UCSD-AML1 (cell line): ENCODE results near the gene UGGT2.
"Not testable (repeated sequence)": the region's sequence is repeated elsewhere in the genome, so short reads cannot be mapped to it uniquely, and the experiment has no call there.

ENCODE experiments used
- DNase-seq: peaks from one replicate; lab custom pipeline; 2025; ENCODE audit not compliant: unreplicated experiment; lab: John Stamatoyannopoulos, UW

UGGT2 gene

DNA sequence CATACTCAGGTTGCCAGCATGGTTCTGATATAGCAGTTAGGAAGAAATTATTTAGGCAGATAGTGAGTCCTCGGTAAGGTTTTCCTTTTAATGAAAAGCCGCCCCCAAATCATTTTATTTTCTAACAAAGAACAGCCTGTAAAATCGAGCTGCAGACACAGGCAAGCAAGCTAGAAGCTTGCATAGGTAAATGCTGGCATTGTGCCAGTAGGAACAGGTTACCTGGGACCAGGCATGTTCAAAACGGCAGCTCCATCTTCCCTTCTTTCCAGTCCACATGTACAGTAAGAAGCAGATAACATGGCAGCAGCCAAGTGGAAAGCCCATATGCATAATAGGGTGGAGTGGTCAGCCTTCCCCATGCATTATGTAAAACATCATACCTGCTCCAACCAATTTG, 71.1 kb downstream of the UGGT2 start:
- no peak for DNase-seq

DNA sequence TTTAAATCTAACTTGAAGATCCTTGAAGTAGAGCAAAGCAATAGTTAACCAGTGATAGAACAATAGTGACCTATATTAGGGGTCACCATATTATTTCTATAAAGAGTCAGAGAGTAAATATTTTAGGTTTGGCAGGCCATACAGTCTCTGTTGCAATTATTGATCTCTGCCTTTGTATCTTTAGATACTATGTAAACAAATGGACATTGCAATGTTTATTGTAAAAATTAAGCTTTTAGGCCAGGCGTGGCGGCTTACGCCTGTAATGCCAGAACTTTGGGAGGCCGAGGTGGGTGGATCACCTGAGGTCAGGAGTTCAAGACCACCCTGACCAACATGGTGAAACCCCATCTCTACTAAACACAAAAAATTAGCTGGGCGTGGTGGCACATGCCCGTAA, 80.5 kb downstream of the UGGT2 start:
- not testable (repeated sequence) for DNase-seq

DNA sequence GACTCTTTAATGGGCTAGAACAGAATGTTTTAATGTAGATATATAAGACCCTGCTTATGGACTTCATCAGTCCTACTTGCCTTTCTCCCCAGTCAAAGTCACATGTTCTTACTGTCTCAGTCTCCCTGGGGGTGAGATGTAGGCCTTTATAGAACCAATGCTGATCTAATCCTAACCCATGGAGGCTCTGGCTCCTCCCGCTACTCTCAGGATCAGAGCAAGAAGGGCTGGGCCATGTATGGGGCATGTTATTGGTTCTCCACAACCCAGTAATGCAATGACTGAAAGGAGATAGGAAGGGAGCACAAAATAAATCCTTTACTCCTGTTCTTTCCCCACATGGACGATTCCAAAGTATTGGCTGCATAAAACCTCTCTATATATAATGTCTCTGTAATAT, 82.3 kb downstream of the UGGT2 start:
- no peak for DNase-seq

DNA sequence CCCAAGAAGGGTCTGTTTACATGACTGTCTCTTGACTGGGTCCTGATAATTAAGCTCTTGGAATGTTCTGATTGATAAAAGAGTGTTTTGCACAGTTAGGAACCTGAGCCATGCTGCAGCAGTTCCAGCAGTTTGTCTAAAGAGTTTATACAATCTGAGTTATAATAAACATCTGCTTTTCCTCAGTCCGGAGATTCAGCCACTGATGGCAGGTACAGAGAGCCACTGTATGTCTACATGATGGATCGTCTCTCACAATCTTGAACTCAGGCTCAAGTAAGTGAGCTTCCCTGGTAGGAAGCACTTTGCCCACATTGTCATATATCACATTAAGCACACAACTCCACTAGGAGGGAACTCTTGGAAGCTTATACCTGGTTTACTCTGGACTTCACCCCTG, 84.3 kb downstream of the UGGT2 start:
- DNase-seq = no peak

DNA sequence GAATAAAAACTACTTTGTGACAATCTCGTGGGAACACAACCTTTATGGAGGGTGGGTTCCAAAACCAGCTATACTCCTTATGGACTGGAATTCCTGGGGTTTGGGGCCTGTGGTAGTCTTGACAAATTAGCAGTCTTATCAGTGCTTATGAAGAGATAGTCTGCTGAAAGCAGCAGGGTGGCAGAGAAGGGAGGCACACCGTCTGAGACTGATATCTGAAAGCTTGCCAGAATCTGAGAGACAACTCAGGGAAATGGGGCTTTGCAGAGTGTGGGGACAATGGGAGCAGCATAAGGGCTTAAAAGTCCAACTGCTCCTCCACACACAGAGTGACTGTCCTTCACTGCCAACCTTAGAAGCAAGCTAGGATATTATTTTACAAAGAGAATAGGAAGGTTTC, 95.9 kb downstream of the UGGT2 start:
- DNase-seq = no peak

DNA sequence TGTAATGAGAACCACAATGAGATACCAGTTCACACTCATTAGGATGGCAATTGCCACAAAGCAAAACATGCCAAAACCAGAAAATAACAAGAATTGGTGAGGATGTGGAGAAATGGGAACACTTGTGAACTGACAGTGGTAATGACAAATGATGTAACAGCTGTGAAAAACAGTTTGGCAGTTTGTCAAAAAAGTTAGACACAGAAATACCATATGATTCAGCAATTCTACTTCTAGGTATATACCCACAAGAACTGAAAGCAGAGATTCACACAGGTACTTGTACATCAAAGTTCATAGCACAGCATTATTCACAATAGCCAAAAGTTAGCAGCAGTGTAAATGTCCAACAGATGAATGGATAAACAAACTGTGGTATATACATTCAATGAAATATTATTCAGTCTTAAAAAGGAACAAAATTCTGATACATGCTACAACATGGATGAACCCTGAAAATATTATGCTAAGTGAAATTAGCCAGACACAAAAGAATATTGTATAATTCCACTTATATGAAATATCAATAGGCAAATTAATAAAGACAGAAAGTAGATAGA, 96.5 kb downstream of the UGGT2 start:
- DNase-seq = no peak

DNA sequence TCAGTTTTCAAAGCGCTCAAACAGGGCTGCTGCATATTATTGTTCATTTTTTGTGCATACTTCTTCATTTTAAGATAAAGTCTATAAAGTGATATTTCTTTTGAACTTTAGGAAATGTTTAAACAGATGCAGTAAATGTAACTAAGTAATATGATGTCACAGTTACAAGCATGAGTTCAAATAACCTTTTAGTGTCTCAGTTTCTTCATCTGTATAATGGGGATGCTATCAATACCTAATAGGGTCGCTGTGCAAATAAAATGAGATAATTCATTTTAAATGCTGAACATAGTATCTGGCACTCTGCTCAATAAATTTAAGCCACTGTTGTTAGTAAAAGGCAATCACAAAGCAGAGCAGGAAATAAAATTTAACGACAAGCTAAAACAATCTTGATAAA, 97.5 kb downstream of the UGGT2 start:
- DNase-seq = no peak

DNA sequence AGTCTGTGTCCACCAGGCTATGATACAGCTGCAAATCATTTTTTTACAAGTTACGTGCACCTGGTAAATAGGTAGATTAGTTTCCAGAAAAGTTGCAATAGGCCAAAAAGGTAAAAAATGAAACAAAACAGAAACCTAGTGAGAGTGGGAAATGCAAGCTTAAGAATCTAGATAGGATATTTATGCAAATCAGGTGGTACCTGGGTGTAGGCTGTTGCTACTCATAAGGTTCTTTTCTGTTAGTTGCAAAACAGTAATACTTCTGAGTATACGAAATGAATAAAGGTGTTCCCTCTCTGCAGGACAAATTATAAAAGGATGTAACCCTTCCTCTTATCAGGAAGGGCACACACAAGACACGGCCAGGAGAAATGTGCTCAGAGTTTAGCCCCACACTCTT, 97.9 kb downstream of the UGGT2 start:
- no peak for DNase-seq

DNA sequence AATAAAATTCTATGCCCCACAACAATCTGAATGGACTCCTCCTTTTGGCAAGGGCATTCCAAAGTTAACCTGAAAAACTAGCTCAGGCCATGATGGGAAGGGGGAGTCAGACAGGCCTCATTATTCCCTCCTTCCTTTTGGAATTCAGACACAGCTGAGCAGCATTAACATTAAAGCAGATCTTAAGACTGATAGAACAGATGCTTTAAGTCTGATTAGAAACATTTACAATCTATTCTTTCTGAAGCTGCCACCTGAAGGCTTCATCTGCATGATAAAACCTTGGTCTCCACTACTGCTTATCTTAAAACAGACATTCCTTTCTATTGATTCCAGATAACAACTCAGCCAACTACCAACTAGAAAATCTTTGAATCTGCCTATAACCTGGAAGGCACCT, 98.9 kb downstream of the UGGT2 start:
- no peak for DNase-seq

DNA sequence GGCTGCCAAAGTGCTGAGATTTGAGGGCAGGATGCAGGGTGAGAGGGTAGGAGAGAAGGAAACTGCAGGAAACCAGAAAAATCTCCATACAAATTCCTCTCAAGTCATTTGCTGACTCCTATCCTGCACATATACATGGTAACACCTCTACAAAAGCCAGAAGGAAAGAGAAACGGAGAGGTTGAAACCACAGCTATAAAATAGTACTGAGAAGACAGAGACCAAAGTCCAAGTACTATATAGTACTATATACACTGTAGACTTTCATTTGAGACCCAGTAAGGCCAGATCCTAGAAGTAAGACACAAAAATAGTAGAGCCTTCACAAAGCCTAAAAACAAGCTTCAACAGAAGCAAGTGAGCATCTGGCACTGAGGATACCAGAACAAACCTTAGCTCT, 103.1 kb downstream of the UGGT2 start:
- no peak for DNase-seq

DNA sequence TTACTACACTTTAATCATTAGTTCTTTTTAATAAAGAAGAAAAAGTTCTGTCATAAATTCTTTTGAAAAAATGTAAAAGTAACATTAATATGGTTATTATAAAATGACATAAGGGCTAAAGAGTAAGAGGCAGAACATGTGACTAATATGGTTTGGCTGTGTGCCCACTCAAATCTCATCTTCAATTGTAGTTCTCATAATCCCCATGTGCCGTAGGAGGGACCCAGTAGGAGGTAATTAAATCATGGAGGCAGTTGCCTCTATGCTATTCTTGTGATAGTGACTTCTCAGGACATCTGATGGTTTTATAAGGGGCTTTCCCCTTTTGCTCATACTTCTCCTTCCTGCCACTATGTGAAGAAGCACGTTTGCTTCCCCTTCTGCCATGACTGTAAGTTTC, 104.5 kb downstream of the UGGT2 start:
- no peak for DNase-seq

DNA sequence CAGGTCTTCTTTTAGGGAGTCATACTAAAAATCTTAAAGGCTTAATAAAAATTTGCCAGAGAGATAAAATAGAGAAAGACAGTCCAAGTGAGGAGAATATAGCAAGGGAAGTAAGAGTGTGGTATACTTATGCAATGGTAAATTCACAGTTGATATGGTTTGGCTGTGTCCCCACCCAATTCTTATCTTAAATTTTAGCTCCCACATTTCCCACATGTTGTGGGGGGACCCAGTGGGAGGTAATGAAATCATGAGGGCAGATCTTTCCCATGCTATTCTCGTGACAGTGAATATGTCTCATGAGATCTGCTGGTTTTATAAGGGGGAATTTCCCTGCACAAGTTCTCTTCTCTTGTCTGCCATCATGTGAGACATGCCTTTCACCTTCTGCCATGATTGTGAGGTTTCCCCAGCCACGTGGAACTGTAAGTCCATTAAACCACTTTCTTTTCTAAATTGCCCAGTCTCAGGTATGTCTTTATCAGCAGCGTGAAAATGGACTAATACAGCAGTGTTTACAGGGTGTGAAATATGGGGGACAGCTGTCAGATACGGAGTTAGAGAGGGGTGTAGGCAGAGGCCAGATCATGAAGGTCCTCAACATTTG, 115.4 kb downstream of the UGGT2 start:
- DNase-seq = no peak

DNA sequence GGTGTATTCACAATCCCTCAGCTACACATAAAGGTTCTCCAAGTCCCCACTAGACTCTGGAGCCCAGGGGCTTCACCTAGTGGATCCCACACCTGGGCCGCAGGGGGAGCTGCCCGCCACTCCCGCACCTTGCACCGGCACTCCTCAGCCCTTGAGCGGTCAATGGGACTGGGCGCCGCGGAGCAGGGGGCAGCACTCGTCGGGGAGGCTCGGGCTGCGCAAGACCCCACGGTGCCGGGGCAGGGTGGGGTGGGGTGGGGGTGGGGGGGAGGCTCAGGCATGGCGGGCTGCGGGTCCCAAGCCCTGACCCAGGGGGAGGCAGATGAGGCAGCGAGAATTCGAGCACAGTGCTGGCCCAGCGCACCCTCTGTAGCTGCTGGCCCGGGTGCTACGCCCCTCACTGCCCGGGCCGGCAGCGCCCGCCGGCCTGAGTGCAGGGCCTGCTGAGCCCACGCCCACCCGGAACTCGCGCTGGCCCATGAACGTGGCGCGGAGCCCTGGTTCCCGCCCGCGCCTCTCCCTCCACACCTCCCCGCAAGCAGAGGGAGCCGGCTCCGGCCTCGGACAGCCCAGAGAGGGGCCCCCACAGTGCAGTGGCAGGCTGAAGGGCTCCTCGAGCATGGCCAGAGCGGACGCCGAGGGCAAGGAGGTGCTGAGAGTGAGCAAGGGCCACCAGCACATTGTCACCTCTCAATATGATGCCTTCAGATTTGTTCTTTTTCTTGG, 121.7 kb downstream of the UGGT2 start:
- DNase-seq = no peak

DNA sequence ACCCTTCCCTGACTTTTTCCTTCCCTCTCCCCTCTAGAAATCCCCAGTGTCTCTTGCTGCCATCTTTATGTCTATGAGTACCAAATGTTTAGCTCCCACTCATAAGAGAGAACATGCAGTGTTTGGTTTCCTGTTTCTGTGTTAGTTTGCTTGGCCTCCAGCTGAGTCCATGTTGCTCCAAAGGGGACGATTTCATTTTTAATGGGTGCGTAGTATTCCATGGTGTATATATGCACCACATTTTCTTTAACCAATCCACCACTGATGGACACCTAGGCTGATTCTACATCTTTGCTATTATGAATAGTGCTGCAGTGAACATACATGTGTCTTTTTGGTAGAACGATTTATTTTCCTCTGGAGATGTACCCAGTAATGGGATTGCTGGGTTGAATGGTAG, 123.8 kb downstream of the UGGT2 start:
- no peak for DNase-seq

DNA sequence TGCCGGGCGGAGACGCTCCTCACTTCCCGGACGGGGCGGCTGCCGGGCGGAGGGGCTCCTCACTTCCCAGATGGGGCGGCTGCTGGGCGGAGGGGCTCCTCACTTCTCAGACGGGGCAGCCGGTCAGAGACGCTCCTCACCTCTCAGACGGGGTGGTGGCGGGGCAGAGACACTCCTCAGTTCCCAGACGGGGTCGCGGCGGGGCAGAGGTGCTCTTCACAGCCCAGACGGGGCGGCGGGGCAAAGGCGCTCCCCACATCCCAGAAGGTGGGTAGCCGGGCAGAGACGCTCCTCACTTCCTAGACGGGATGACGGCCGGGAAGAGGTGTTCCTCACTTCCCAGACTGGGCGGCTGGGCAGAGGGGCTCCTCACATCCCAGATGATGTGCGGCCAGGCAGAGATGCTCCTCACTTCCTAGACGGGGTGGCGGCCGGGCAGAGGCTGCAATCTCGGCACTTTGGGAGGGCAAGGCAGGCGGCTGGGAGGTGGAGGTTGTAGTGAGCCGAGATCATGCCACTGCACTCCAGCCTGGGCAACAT, 124.8 kb downstream of the UGGT2 start:
- DNase-seq = not testable (repeated sequence)

DNA sequence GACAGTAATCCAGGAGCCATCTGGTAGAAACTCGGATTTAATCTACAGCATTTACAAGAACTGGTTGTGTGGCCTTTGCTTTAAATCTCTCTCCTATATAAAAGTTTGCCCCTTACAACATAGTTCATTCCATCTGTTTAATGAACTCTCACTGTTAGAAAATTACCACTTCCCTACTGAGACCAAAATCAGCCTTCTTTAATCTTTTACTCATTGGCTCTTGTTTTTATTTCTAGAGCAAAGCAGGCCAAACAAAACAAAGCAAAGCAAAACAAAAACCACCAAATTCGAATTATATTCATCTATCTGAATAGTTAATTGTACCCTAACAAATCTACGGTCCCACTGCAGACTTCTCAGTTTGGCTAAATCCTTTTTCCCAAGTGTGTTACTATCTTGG, 127.0 kb downstream of the UGGT2 start:
- no peak for DNase-seq

DNA sequence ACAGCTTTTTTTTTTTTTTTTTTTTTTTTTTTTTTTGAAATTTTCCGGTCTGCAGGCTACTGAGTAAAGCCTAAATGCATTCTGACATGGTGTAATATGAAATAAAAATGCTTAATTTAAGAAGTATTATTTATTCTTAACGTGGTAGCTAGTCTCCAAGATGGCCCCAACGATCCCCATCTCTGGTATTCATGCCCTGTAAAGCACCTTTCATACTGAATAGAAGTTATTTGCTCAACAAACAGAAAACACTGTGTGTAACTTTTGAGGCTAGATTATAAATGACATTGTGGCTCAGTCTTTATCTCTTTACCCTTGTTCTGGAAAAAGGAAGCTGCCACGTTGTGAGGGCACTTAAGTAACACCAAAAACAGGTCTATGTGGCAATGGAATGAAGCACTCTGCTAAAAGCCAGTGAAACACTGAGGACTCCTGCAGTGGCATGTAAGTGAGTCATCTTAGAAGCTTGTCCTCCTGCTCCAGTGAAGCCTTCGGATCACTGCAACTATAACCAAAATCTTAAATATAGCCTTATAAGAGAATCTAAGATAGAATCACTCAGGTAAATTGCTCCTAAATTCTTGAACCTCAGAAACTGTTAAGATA, 128.7 kb downstream of the UGGT2 start:
- DNase-seq = no peak

DNA sequence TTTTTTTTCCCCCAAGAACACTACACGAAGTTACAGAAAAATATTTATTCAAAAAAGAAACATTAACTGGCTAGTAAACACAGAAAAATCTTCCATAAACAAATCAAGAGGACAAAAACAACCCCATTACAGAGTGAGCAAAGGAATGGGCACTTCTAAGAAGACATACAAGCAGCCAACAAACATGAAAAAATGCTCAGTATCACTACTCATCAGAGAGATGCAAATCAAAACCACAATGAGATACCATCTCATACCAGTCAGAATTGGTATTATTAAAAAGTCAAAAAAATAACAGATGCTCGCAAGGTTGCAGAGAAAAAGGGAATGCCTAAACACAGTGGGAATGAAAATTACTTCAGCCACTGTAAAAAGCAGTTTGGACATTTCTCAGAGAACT, 131.7 kb downstream of the UGGT2 start:
- no peak for DNase-seq

DNA sequence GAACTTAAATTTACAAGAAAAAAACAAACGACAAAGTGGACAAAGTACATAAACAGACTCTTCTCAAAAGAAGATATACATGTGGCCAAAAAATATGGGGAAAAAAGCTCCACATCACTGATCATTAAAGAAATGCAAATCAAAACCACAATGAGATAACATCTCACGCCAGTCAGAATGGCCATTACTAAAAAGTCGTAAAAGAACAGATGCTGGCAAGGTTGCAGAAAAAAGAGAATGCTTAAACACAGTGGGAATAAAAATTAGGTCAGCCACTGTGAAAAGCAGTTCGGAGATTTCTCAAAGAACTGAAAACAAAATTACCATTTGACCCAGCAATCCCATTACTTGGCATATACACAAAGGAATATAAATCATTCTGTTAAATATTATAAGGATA, 132.7 kb downstream of the UGGT2 start:
- no peak for DNase-seq

DNA sequence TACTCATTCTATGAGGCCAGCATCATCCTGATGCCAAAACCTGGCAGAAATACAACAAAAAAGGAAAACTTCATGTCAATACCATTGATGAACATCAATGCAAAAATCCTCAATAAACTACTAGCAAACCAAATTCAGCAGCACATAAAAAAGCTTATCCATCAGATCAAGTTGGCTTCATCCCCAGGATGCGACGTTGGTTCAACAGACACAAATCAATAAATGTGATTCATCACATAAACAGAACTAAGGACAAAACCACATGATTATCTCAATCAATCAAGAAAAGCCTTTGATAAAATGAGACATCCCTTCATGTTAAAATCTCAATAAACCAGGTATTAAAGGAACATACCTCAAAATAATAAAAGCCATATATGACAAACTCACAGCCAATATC, 134.3 kb downstream of the UGGT2 start:
- DNase-seq = no peak

DNA sequence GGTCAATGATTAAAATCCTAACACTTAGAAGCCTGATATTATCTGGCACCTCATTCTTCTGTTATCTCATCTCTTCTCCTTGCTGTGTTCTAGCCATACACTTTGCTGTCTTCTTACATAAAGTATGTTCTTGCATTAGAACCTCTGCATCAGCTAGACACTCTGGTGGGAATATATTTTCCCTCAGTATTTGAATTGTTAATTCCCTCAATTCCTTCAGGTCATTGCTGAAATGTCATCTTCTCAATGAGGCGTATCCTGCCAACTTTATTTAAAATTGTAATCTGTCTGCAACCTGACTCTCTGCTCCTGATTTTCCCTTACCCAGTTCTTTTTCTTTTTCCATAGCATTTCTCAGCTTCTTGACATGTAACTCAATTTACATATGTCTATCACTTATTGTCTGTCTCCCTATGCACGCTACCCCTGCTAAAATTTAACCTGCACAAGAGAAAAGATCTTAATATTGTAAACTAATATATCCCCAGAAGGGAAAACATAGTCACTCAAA, 138.2 kb downstream of the UGGT2 start:
- no peak for DNase-seq

DNA sequence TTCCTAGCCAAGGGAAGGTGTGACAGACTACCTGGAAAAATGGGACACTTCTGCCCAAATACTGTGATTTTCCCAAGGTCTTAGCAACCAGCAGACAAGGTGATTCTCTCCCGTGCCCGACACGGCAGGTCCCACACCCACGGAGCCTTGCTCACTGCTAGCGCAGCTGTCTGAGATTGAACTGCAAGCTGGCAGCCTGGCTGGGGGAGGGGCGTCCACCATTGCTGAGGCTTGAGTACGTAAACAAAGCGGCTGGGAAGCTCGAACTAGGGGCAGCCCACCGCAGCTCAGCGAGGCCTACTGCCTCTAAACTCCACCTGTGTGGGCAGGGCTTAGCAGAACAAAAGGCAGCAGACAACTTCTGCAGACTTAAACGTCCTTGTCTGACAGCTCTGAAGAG, 146.2 kb downstream of the UGGT2 start:
- no peak for DNase-seq
